H1 (cell line): ENCODE measurements around the gene WNT7A. TPM values are rescaled to one million over a fixed set of nuclear protein-coding genes. Genes with fewer than 3 reads are reported as not detected.

Experiments
- CTCF ChIA-PET: fragments of 300-600 bp; sonication (Branson Sonifier 250); formaldehyde crosslinking; loops from one replicate; lab custom pipeline; 2021; ENCODE audit not compliant: partially characterized antibody; lab: Charles Lee
- POLR2A ChIA-PET: fragments of 300-600 bp; sonication (Branson Sonifier 250); formaldehyde crosslinking; loops from one replicate; lab custom pipeline; 2021; ENCODE audit warnings: inconsistent platforms; ENCODE audit not compliant: partially characterized antibody; lab: Charles Lee
- DNase-seq, 2 experiments: peaks; one replicate each; pipeline versions ENCODE4 v3.0.0 to v3.0.0-alpha.2; 2010 to 2022; ENCODE audit warnings: low spot score in 2 of 2, low read depth in 1 of 2, mixed read lengths in 1 of 2
- FAIRE-seq: peaks from 2 replicates; lab custom pipeline; 2011; peaks lifted over from hg19 to GRCh38; lab: Jason Lieb, UNC
- H2AFZ ChIP-seq: 2 replicates; pipeline ENCODE4 v1.8.1; 2012; ENCODE audit warnings: low read length, inconsistent platforms
- H2AK5ac ChIP-seq: 2 replicates; pipeline ENCODE4 v1.6.1; 2013; ENCODE audit warnings: low read depth, low read length
- H2BK120ac ChIP-seq: replicated peaks from 2 replicates; pipeline ENCODE3; 2013; ENCODE audit warnings: low read depth, low read length, inconsistent platforms
- H2BK12ac ChIP-seq: 2 replicates; pipeline ENCODE4 v1.6.1; 2013; ENCODE audit warnings: low read depth, low read length
- H2BK15ac ChIP-seq: 2 replicates; pipeline ENCODE4 v1.6.1; 2013; ENCODE audit warnings: low read length
- H2BK20ac ChIP-seq: 2 replicates; pipeline ENCODE4 v1.6.1; 2013; ENCODE audit warnings: low read length
- H2BK5ac ChIP-seq: 2 replicates; pipeline ENCODE4 v1.6.1; 2013; ENCODE audit warnings: low read depth, low read length
- H3K14ac ChIP-seq: 2 replicates; pipeline ENCODE4 v1.6.1; 2013; ENCODE audit warnings: inconsistent platforms; ENCODE audit not compliant: insufficient read length
- H3K18ac ChIP-seq: 2 replicates; pipeline ENCODE4 v1.6.1; 2013; ENCODE audit warnings: low read length; ENCODE audit errors: extremely low read depth
- H3K23ac ChIP-seq: 2 replicates; pipeline ENCODE4 v1.6.1; 2013; ENCODE audit warnings: inconsistent platforms; ENCODE audit not compliant: insufficient read length
- H3K23me2 ChIP-seq: 2 replicates; pipeline ENCODE4 v1.6.1; 2013; ENCODE audit warnings: low read depth, low read length
- H3K27ac ChIP-seq: 2 replicates; pipeline ENCODE4 v1.6.1; 2011; ENCODE audit warnings: low read depth, low read length, inconsistent platforms
- H3K27me3 ChIP-seq, 4 experiments: replicated peaks in 1 of 4; 1 replicate in 1 of 4; 2 replicates in 3 of 4; pipeline versions ENCODE4 v1.6.1 to v1.8.1; 2011 to 2013; ENCODE audit warnings: low read length in 3 of 4, mild to moderate bottlenecking in 3 of 4, inconsistent platforms in 2 of 4, mixed read lengths in 2 of 4, moderate library complexity in 1 of 4; ENCODE audit not compliant: control insufficient read depth in 3 of 4, insufficient read depth in 3 of 4; ENCODE audit errors: extremely low read depth in 1 of 4
- H3K36me3 ChIP-seq, 4 experiments: 2 replicates each; pipeline versions ENCODE4 v1.6.1 to v1.8.1; 2011 to 2013; ENCODE audit warnings: mild to moderate bottlenecking in 4 of 4, low read length in 3 of 4, moderate library complexity in 2 of 4, control low read depth in 1 of 4, inconsistent platforms in 1 of 4; ENCODE audit not compliant: insufficient read depth in 4 of 4, control insufficient read depth in 2 of 4
- H3K4ac ChIP-seq: replicated peaks from 2 replicates; pipeline ENCODE3; 2013; ENCODE audit warnings: low read length, low read depth, mixed read lengths, inconsistent platforms; ENCODE audit not compliant: insufficient read length
- H3K4me1 ChIP-seq, 4 experiments: replicated peaks in 1 of 4; 1 replicate in 1 of 4; 2 replicates in 3 of 4; pipeline versions ENCODE4 v1.6.1 to v1.8.1; 2011 to 2013; ENCODE audit warnings: low read length in 3 of 4, inconsistent platforms in 2 of 4, mixed read lengths in 1 of 4; ENCODE audit not compliant: insufficient read depth in 4 of 4, control insufficient read depth in 3 of 4
- H3K4me2 ChIP-seq, 2 experiments: 2 replicates each; pipeline versions ENCODE4 v1.6.1 to v1.8.1; 2011 to 2013; ENCODE audit warnings: low read depth in 2 of 2, low read length in 2 of 2, control low read depth in 1 of 2, inconsistent platforms in 1 of 2, mild to moderate bottlenecking in 1 of 2; ENCODE audit not compliant: insufficient read depth in 1 of 2
- H3K4me3 ChIP-seq, 4 experiments: fragments of 200-600, 300-600 bp in 1 of 4; sonication (generic), shearing (Covaris generic), sonication (Bioruptor Twin) in 1 of 4; 2 replicates each; pipeline versions ENCODE4 v1.5.1 to v1.8.1; 2011 to 2016; ENCODE audit warnings: low read length in 4 of 4, low read depth in 3 of 4, control low read depth in 2 of 4, inconsistent platforms in 2 of 4, mild to moderate bottlenecking in 2 of 4, mixed read lengths in 1 of 4, moderate library complexity in 1 of 4; ENCODE audit not compliant: insufficient read depth in 2 of 4; ENCODE audit errors: extremely low read depth in 1 of 4
- H3K56ac ChIP-seq: replicated peaks from 2 replicates; pipeline ENCODE3; 2013; ENCODE audit warnings: low read depth, mild to moderate bottlenecking, mixed read lengths, low read length, inconsistent platforms; ENCODE audit not compliant: insufficient read length
- H3K79me1 ChIP-seq: 2 replicates; pipeline ENCODE4 v1.6.1; 2013; ENCODE audit warnings: low read depth, low read length, control low read depth
- H3K79me2 ChIP-seq, 2 experiments: 2 replicates each; pipeline versions ENCODE4 v1.6.1 to v1.8.1; 2012 to 2013; ENCODE audit warnings: low read length in 2 of 2, mild to moderate bottlenecking in 2 of 2, inconsistent platforms in 1 of 2; ENCODE audit not compliant: insufficient read depth in 2 of 2, control insufficient read depth in 1 of 2
- H3K9ac ChIP-seq, 4 experiments: replicated peaks in 1 of 4; 1 replicate in 1 of 4; 2 replicates in 3 of 4; pipeline versions ENCODE4 v1.6.1 to v1.8.1; 2011 to 2013; ENCODE audit warnings: low read depth in 3 of 4, low read length in 3 of 4, control low read depth in 2 of 4, mild to moderate bottlenecking in 2 of 4, moderate library complexity in 2 of 4, inconsistent platforms in 1 of 4; ENCODE audit errors: extremely low read depth in 1 of 4
- H3K9me3 ChIP-seq, 2 experiments: 2 replicates each; pipeline versions ENCODE4 v1.6.1 to v1.8.1; 2012 to 2013; ENCODE audit warnings: mild to moderate bottlenecking in 2 of 2, moderate library complexity in 2 of 2, control low read depth in 1 of 2, inconsistent platforms in 1 of 2, low read depth in 1 of 2, low read length in 1 of 2, mixed read lengths in 1 of 2; ENCODE audit not compliant: insufficient read depth in 2 of 2
- H4K20me1 ChIP-seq, 2 experiments: replicated peaks in 1 of 2; 2 replicates each; pipeline versions ENCODE3 to v1.8.1; 2011 to 2013; ENCODE audit warnings: inconsistent platforms in 2 of 2, low read length in 2 of 2, mild to moderate bottlenecking in 1 of 2; ENCODE audit not compliant: insufficient read depth in 2 of 2, control insufficient read depth in 1 of 2
- H4K5ac ChIP-seq: 2 replicates; pipeline ENCODE4 v1.6.1; 2013; ENCODE audit warnings: low read length, low read depth, mixed read lengths, inconsistent platforms; ENCODE audit not compliant: insufficient read length
- H4K8ac ChIP-seq: 2 replicates; pipeline ENCODE4 v1.8.0; 2013; ENCODE audit warnings: mild to moderate bottlenecking, moderate library complexity, low read length, inconsistent platforms; ENCODE audit not compliant: insufficient read depth; ENCODE audit errors: extremely low read depth
- H4K91ac ChIP-seq: replicated peaks from 2 replicates; pipeline ENCODE3; 2013; ENCODE audit warnings: low read length, mixed read lengths, inconsistent platforms; ENCODE audit not compliant: insufficient read length
- ASH2L ChIP-seq: fragments of 200-600, 300-600 bp; sonication (generic); IDR thresholded peaks from one replicate; pipeline ENCODE4 v1.7.1; 2017; ENCODE audit warnings: low read length
- BACH1 ChIP-seq: IDR thresholded peaks from 2 replicates; pipeline ENCODE4 v1.6.1; 2012; ENCODE audit warnings: low read length, improper control_type of control experiment
- BRCA1 ChIP-seq: IDR thresholded peaks from 2 replicates; pipeline ENCODE4 v1.6.1; 2012; ENCODE audit warnings: low read depth, low read length, improper control_type of control experiment
- CBX5 ChIP-seq: fragments of 300-800, 300-1000 bp; sonication (generic); IDR thresholded peaks from 2 replicates; pipeline ENCODE4 v1.7.1; 2016; ENCODE audit warnings: antibody characterized with exemption, low read length, low read depth
- EZH2 ChIP-seq: fragments of 200-600 bp; sonication (generic); IDR thresholded peaks from 2 replicates; pipeline ENCODE4 v1.7.1; 2012; ENCODE audit warnings: low read depth, mild to moderate bottlenecking, moderate library complexity, low read length, inconsistent platforms; ENCODE audit not compliant: severe bottlenecking
- FOSL1 ChIP-seq: IDR thresholded peaks from 2 replicates; pipeline ENCODE4 v1.6.1; 2011; ENCODE audit warnings: mild to moderate bottlenecking, low read depth, low read length, moderate library complexity; ENCODE audit not compliant: insufficient read depth
- JUND ChIP-seq: IDR thresholded peaks from 2 replicates; pipeline ENCODE4 v1.6.1; 2011; ENCODE audit warnings: mild to moderate bottlenecking, improper control_type of control experiment, low read length
- POLR2A ChIP-seq, 2 experiments: IDR thresholded peaks; 1 replicate in 1 of 2; 2 replicates in 1 of 2; pipeline ENCODE4 v1.6.1; 2011; ENCODE audit warnings: low read depth in 2 of 2, low read length in 2 of 2, mild to moderate bottlenecking in 2 of 2; ENCODE audit errors: control extremely low read depth in 1 of 2
- RFX5 ChIP-seq: IDR thresholded peaks from 2 replicates; pipeline ENCODE4 v1.6.1; 2011; ENCODE audit warnings: low read depth, low read length, improper control_type of control experiment, borderline replicate concordance
- RXRA ChIP-seq: IDR thresholded peaks from 2 replicates; pipeline ENCODE4 v1.6.1; 2011; ENCODE audit warnings: low read depth, mild to moderate bottlenecking, low read length, moderate library complexity; ENCODE audit not compliant: insufficient read depth
- SAP30 ChIP-seq: fragments of 300-600 bp; sonication (generic); IDR thresholded peaks from 2 replicates; pipeline ENCODE4 v1.7.1; 2012; ENCODE audit warnings: low read length, moderate library complexity, mild to moderate bottlenecking, inconsistent platforms; ENCODE audit not compliant: insufficient read depth, insufficient replicate concordance
- SIX5 ChIP-seq: IDR thresholded peaks from 2 replicates; pipeline ENCODE4 v1.6.1; 2011; ENCODE audit warnings: mild to moderate bottlenecking, low read depth, low read length
- SRF ChIP-seq: IDR thresholded peaks from 2 replicates; pipeline ENCODE4 v1.6.1; 2011; ENCODE audit warnings: mild to moderate bottlenecking, low read depth, low read length, moderate library complexity
- TEAD4 ChIP-seq: IDR thresholded peaks from 2 replicates; pipeline ENCODE4 v1.6.1; 2012; ENCODE audit warnings: low read depth, low read length, inconsistent platforms, mixed read lengths
- whole genome bisulfite sequencing, 2 experiments: shearing (Covaris generic) in 1 of 2; methylation state at CpG; one replicate each; pipeline versions ENCODE4 v1.1.6 to v1.1.7; 2013 to 2015; ENCODE audit warnings: low lambda C conversion rate in 2 of 2, mixed read lengths in 2 of 2, inconsistent platforms in 1 of 2, low coverage in 1 of 2, missing lambda C conversion rate in 1 of 2; ENCODE audit not compliant: insufficient replicate concordance in 2 of 2, insufficient coverage in 1 of 2, insufficient read length in 1 of 2; ENCODE audit errors: extremely low coverage in 1 of 2, missing lambda C conversion rate in 1 of 2; 5-methylcytosine and 5-hydroxymethylcytosine counted together
- polyA plus RNA-seq, 7 experiments: library from polyadenylated mRNA; depleted of rRNA in 3 of 7; stranded (reverse) in 5 of 7; unstranded in 2 of 7; fragments of >200 nt in 5 of 7; fragments of 200-250 nt in 2 of 7; gene quantifications; 1 replicate in 5 of 7; 2 replicates in 1 of 7; 4 replicates in 1 of 7; pipeline versions ENCODE4 v1.2.1 to v1.2.3, GENCODE V29; 2011 to 2013; ENCODE audit warnings: missing spikeins in 2 of 7, mixed read lengths in 2 of 7
- total RNA-seq: library from RNA; stranded (reverse); fragmentation: NEBNext Ultra II Directional; extraction: Animal tissue kit (Norgen Biotek cat#: 25700); gene quantifications from 2 replicates; pipeline ENCODE4 v1.2.1, GENCODE V29; 2021

The WNT7A gene
- total and polyA plus RNA-seq, 2 of the 8 experiments (the other 6 are each of a cell fraction or from before 2014, with no cell fraction given): 0.02 TPM; not detected in 1

- no peak overlapping the region for H3K56ac ChIP-seq
- no peak overlapping the region for H3K18ac ChIP-seq
- no peak overlapping the region for H4K8ac ChIP-seq
- no peaks in the 10 kb centered on the region for H3K79me2 ChIP-seq
- H3K27me3 ChIP-seq: no peaks in the 10 kb centered on the region
- peaks cover 6 to 14% of the 10 kb centered on the region in 2 experiments; a peak in 3 of 4 replicates for H3K9me3 ChIP-seq
- H3K4me3 ChIP-seq: no peak overlapping the region
- no peak overlapping the region for H2AK5ac ChIP-seq
- H3K4ac ChIP-seq: no peak overlapping the region
- ChIA-PET POLR2A (no interaction called here), CTCF (no interaction called here)
- H2BK120ac ChIP-seq: no peak overlapping the region
- no peaks in the 10 kb centered on the region for H3K23me2 ChIP-seq
- no peak overlapping the region for H2BK5ac ChIP-seq
- FAIRE-seq (no peak), DNase-seq (no peak)
- no peaks in the 10 kb centered on the region for H3K4me1 ChIP-seq
- no peaks in the 10 kb centered on the region for H3K36me3 ChIP-seq
- H3K14ac ChIP-seq: no peak overlapping the region
- H2AFZ ChIP-seq: no peak overlapping the region
- no peak overlapping the region for H2BK15ac ChIP-seq
- WGBS, 2 experiments: 90% methylated on average over 1 of the region's 1 CpG; no CpG with 5 or more reads in 1 of the 2 experiments
- no peak overlapping the region for H2BK12ac ChIP-seq
- no peaks in the 10 kb centered on the region for H3K79me1 ChIP-seq
- no peak overlapping the region for H4K91ac ChIP-seq
- H3K9ac ChIP-seq: no peak overlapping the region
- H3K4me2 ChIP-seq: no peak overlapping the region
- no peak overlapping the region for H4K5ac ChIP-seq
- H3K23ac ChIP-seq: no peak overlapping the region
- no peaks in the 10 kb centered on the region for H4K20me1 ChIP-seq
- H3K27ac ChIP-seq: no peak overlapping the region
- no peak overlapping the region for H2BK20ac ChIP-seq
- no peak for TF ChIP-seq SRF
- no peak for TF ChIP-seq FOSL1
- no peak for TF ChIP-seq BRCA1
- TF ChIP-seq RFX5: no peak
- no peak for TF ChIP-seq EZH2
- no peak for TF ChIP-seq POLR2A (IDR thresholded peaks at IDR 0.05; ENCODE audit: control extremely low read depth in 1 of 2, low read depth in 2 of 2, low read length in 2 of 2)
- no peak for TF ChIP-seq JUND
- TF ChIP-seq BACH1: no peak
- TF ChIP-seq RXRA: no peak
- TF ChIP-seq CBX5: no peak
- TF ChIP-seq TEAD4: no peak
- TF ChIP-seq SIX5: no peak
- TF ChIP-seq SAP30: no peak
- no peak for TF ChIP-seq ASH2L
These were observed 36.5 kb upstream of the WNT7A start for GRCh38 chr3:13916375-13916774.
